ENCODE measurements around the gene PLCXD1.

- TF ChIP-seq, protein P1, sequence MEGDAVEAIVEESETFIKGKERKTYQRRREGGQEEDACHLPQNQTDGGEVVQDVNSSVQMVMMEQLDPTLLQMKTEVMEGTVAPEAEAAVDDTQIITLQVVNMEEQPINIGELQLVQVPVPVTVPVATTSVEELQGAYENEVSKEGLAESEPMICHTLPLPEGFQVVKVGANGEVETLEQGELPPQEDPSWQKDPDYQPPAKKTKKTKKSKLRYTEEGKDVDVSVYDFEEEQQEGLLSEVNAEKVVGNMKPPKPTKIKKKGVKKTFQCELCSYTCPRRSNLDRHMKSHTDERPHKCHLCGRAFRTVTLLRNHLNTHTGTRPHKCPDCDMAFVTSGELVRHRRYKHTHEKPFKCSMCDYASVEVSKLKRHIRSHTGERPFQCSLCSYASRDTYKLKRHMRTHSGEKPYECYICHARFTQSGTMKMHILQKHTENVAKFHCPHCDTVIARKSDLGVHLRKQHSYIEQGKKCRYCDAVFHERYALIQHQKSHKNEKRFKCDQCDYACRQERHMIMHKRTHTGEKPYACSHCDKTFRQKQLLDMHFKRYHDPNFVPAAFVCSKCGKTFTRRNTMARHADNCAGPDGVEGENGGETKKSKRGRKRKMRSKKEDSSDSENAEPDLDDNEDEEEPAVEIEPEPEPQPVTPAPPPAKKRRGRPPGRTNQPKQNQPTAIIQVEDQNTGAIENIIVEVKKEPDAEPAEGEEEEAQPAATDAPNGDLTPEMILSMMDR (IDR thresholded peaks at IDR 0.05): no peak
- TF ChIP-seq POLR2A (IDR thresholded peaks at IDR 0.05): no peak
These were observed 9.4 kb downstream of the PLCXD1 start for GRCh38 chrX:290476-291166.
